Urinary bladder (tissue), 4 donors: ENCODE results near the gene AIFM3. TPM values are rescaled to one million over a fixed set of nuclear protein-coding genes. Genes with fewer than 3 reads are reported as not detected.

Source experiments
- DNase-seq: peaks from one replicate; pipeline ENCODE4 v3.0.0-alpha.2; 2015; ENCODE audit errors: extremely low spot score
- H3K27ac ChIP-seq: one replicate; pipeline ENCODE4 v1.5.1; 2013; ENCODE audit warnings: low read depth, mild to moderate bottlenecking, moderate library complexity
- H3K36me3 ChIP-seq: one replicate; pipeline ENCODE4 v1.6.1; 2013; ENCODE audit warnings: mild to moderate bottlenecking, moderate library complexity; ENCODE audit not compliant: insufficient read depth
- H3K4me1 ChIP-seq: one replicate; pipeline ENCODE4 v1.6.1; 2013; ENCODE audit warnings: mild to moderate bottlenecking, moderate library complexity; ENCODE audit not compliant: insufficient read depth
- H3K4me3 ChIP-seq: one replicate; pipeline ENCODE4 v1.5.1; 2013; ENCODE audit warnings: low read depth, low read length
- WGBS: extraction: QIAGEN DNeasy Blood & Tissue Kit; methylation state at CpG from one replicate; pipeline ENCODE4 v1.1.7; 2013; 5-methylcytosine and 5-hydroxymethylcytosine counted together
- polyA plus RNA-seq: library from polyadenylated mRNA; stranded (reverse); fragments of 200-250 nt; gene quantifications from one replicate; pipeline ENCODE4 v1.2.3, GENCODE V29; 2013
- total RNA-seq: library from RNA; depleted of rRNA; stranded (reverse); fragments of >200 nt; gene quantifications from one replicate; pipeline ENCODE4 v1.2.3, GENCODE V29; 2014
- donor health status: healthy with polysubstance abuse.
- donor health status: healthy.

Gene AIFM3
- total and polyA plus RNA-seq, 2 donors, result 0.53 to 2.8 TPM

- no peak overlapping the region for H3K4me3 ChIP-seq
- 93% methylated on average over 24 of the region's 24 CpGs for WGBS
- DNase-seq, result no peak
- H3K4me1 ChIP-seq, result no peaks in the 10 kb centered on the region
- no peaks in the 10 kb centered on the region for H3K36me3 ChIP-seq
- H3K27ac ChIP-seq, result no peak overlapping the region
Observed at GRCh38 chr22:20991252-20992055, 24.4 kb downstream of the AIFM3 start.

GRCh38 chr22:20992056-20992442 is 25.0 kb downstream of the AIFM3 start:
- Histone ChIP-seq H3K4me1 (no peaks in the 10 kb centered on the region), H3K36me3 (no peaks in the 10 kb centered on the region), H3K4me3 (no peak overlapping the region), H3K27ac (no peak overlapping the region)
- no peak for DNase-seq
- WGBS, result 89% methylated on average over 7 of the region's 7 CpGs

- 89% methylated on average over 21 of the region's 21 CpGs for WGBS
Observed at GRCh38 chr22:20992456-20993303, 25.6 kb downstream of the AIFM3 start.

DNA sequence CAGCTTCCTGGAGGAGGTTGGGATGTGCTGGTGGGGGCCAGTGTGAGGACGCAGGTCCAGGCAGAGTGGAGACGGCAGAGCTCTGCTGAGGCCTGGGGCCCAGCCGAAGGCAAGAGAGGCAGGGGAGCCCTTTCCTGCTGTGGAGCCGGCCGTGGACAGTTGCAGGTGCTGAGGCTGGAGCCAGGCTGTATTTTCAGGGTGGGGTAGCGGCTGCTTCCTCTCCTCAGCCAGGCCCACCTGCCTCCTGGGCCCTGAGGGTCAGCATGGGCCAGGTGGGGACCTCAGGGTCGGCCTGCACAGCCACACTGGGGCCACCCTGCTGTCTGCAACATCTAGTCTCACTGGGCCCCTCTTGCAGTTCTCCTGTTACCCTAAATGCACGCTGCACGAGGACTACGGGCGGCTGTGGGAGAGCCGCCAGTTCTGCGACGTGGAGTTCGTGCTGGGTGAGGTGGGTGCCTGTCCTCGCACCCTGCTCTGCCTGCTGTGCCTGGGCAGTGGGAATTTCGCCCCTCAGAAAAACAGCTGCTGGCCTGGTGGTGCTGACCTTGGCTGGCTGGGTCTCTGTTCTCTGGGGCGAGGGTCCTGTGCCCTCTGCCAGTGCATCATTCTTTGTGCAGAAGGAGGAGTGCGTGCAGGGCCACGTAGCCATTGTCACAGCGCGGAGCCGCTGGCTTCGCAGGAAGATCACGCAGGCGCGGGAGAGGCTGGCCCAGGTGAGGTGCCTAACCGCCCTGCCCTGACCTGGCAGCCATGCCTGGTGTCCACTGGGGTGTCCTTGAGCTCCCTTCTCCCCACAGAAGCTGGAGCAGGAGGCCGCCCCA is 26.5 kb downstream of the AIFM3 start:
- no peak overlapping the region for H3K4me3 ChIP-seq
- no peak overlapping the region for H3K27ac ChIP-seq
- H3K36me3 ChIP-seq, result no peaks in the 10 kb centered on the region
- H3K4me1 ChIP-seq, result no peaks in the 10 kb centered on the region
- no peak for DNase-seq
- 95% methylated on average over 29 of the region's 29 CpGs for WGBS

More at GRCh38 chr22:20992456-20993303, 25.6 kb downstream of the AIFM3 start:
- no peak overlapping the region for H3K4me3 ChIP-seq
- no peak overlapping the region for H3K27ac ChIP-seq
- DNase-seq, result no peak
- H3K36me3 ChIP-seq, result no peaks in the 10 kb centered on the region
- no peaks in the 10 kb centered on the region for H3K4me1 ChIP-seq

DNA sequence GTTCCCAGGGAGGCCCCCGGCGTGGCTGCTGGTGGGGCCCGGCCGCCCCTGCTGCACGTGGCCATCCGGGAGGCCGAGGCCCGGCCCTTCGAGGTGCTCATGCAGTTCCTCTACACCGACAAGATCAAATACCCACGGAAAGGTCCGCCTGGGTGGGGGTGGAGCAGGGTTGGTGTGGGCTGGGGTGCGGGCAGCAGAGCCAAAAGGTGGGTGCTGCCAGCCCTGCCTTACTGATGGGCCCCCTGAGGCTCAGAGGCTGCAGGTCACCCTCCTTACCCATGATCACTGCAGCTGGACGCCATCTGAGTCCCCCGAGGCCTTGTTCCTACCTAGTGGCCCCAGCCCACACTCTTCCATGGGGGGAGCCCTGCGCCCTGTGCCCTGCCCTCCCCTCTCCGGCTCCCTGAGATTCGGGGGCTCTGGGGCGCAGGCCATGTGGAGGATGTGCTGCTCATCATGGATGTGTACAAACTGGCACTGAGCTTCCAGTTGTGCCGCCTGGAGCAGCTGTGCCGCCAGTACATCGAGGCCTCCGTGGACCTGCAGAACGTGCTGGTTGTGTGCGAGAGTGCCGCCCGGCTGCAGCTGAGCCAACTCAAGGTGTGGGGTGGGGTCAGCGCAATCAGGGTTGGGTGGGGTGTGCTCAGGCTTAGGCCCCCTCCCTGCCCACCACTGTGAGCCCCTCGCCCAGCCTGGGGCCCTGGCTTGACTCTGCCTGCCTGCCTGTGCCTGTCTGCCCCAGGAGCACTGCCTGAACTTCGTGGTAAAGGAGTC is 27.3 kb downstream of the AIFM3 start:
- no peak for DNase-seq
- Histone ChIP-seq H3K36me3 (no peaks in the 10 kb centered on the region), H3K4me1 (no peaks in the 10 kb centered on the region)

DNA sequence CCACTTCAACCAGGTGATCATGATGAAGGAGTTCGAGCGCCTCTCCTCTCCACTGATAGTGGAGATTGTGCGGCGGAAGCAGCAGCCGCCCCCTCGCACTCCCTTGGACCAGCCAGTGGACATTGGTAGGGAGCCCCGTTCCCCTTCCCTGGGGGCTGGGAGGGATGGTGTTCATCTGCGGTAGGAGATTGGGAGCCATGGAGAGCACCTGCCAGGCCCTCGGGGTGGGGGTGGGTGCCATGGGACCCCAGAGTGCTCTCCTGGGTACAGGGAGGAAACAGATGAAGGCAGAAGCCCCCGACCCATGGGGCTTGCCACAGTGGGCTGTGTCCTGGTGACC is 27.8 kb downstream of the AIFM3 start:
- Histone ChIP-seq H3K4me3 (no peak overlapping the region), H3K36me3 (no peaks in the 10 kb centered on the region), H3K4me1 (no peaks in the 10 kb centered on the region), H3K27ac (no peak overlapping the region)
- 93% methylated on average over 10 of the region's 10 CpGs for WGBS
- no peak for DNase-seq

More for the DNA sequence above, 27.3 kb downstream of the AIFM3 start:
- no peak overlapping the region for H3K4me3 ChIP-seq
- H3K27ac ChIP-seq, result no peak overlapping the region
- 91% methylated on average over 30 of the region's 30 CpGs for WGBS

- no peak for DNase-seq
- Histone ChIP-seq H3K36me3 (no peaks in the 10 kb centered on the region), H3K27ac (no peak overlapping the region), H3K4me1 (no peaks in the 10 kb centered on the region), H3K4me3 (no peak overlapping the region)
- WGBS, result 90% methylated on average over 23 of the region's 23 CpGs
Observed at GRCh38 chr22:20995329-20996030, 28.4 kb downstream of the AIFM3 start.

DNA sequence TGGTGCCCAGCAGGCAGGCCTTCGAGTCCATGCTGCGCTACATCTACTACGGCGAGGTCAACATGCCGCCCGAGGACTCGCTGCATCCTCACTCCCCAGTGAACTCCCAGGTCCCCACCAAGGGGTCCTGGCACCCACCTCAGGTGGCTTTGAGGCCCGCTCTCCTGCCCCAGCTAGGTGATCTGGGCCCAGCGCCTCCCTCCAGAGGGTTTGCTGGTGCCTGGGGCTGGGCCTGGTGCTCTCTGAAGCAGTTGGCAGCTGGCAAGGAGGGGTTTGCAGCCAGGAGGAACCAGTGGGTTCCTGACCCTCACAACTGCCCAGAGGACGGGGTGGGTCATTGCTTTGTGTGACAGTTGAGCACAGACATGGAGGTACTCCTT is 29.0 kb downstream of the AIFM3 start:
- Histone ChIP-seq H3K4me3 (no peak overlapping the region), H3K4me1 (no peaks in the 10 kb centered on the region), H3K36me3 (no peaks in the 10 kb centered on the region), H3K27ac (no peak overlapping the region)
- no peak for DNase-seq
- WGBS, result 95% methylated on average over 10 of the region's 10 CpGs

GRCh38 chr22:20996598-20997535 is 29.8 kb downstream of the AIFM3 start:
- DNase-seq, result no peak
- Histone ChIP-seq H3K4me3 (no peak overlapping the region), H3K36me3 (no peaks in the 10 kb centered on the region), H3K4me1 (no peaks in the 10 kb centered on the region), H3K27ac (no peak overlapping the region)
- 89% methylated on average over 27 of the region's 27 CpGs for WGBS

DNA sequence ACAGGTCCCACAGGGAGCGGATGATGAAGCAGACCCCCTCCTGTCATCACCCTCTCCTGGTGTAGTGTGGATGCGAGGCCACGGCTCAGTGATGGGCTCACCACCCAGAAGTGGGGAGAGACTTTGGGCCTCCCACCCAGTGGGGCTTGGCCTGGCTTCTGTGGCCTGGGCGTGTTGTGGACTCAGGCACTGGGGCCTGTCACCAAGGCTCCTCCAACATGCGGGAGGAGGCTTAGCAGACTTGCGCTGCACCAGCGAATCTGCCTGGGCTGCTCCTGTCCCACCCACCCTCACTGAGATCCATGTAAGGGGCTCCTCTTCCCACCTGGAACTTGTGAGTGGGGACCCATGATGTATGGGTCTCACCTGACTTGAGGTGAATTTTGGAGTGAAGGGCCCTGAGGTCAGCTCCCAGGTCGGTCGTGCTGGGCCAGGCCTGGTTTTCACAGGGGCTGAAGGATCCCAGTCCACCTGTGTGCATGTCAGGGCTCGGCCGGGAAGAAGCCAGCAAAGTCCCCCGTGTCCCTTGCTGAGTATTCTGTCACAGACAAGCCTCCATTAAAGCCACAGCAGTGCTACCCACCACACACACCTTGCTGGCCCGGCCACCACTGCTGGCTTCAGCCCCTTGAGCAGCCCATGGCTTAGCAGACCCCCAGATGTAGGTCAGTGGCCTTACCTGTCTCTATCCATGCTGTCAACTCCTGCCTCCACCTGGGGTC is 30.6 kb downstream of the AIFM3 start:
- no peaks in the 10 kb centered on the region for H3K36me3 ChIP-seq
- H3K4me3 ChIP-seq, result no peak overlapping the region
- H3K27ac ChIP-seq, result no peak overlapping the region
- no peak for DNase-seq
- H3K4me1 ChIP-seq, result no peaks in the 10 kb centered on the region
- 75% methylated on average over 13 of the region's 13 CpGs for WGBS
